Fibroblast of the conjunctiva (primary cell): ENCODE data around the gene KRT8.
"Not testable (repeated sequence)": the region's sequence is repeated elsewhere in the genome, so short reads cannot be mapped to it uniquely, and the experiment has no call there.

Source experiments
- DNase-seq: peaks from one replicate; pipeline ENCODE4 v3.0.0-alpha.2; 2010; ENCODE audit warnings: low read depth

Gene KRT8

DNA sequence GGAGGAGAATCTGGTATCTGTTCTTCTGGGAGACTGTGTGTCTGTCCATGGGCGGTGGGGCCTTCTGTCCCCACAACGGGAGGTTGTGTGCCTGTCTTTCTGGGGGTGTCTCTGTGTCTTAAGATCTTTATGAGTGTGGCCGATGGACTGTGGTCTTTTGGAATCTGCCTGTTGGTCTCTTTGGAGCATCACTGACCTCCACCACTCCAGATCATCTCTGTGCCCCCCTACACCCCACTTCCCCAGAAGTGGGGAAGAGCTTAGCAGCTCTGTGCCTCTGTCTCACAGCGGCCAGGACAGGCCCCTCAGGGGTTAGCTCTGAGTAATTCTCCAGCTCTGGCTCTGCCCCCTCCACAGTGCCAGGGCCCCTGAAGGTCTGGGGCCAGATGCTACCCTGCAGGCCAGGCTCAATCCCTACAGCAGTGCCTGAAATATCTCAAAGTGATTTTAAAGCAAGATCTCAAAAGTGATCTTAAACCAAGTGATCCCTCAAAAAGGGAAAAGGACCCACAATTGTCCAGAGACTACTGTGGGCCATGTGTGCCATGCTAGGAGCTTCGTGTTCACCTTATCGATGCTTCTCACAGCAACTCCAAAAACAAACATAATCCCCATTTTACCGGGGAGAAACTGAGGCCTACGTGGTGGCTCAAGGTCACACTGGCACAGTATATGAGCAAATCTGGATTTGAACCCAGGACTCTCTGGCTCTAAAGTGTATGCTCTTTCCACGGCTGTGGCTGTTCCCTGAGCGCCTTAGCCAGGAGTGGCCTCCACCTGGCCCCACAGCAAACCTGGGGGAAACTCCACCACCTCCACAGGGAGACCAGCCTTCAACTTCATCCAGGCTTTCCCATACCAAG, 30.1 kb downstream of the KRT8 start:
- no peak for DNase-seq

DNA sequence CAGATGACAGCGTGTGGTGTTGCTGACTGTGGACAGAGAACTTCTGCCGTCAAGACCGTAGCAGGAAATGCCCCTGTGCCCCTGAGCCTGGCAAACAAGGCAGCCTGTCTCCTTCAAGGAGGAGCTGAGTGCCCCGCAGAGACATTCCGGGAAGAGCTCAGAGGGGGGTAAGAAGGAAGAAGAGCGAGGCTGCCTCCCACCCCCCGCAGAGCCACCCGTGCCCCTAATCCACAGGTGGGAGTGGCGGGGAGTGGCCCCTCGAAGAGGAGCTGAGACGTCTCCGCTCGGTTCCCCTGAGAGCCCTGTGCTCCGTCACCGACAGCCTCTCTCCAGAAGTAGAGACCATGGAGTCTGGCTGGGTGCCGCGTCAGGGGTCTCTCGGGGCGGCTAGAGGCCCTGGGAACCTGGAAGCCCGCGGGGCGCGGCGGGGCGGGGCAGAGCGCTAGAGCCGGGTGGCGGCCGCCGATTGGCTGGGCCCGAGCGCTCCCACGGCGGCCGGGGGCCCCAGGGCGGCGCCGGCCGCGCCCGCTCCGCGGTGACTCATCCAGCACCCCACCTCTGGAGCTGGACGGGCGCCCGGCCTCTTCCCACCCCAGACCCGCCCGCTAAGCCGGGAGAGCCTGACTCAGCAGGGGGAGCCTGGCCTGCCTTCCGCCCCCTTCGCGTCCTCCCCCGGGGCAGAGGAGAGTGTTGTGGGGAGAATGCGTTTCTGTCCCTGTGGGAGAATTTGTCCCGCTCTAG, 30.9 kb downstream of the KRT8 start:
- DNase-seq = peak; percentile 89

DNA sequence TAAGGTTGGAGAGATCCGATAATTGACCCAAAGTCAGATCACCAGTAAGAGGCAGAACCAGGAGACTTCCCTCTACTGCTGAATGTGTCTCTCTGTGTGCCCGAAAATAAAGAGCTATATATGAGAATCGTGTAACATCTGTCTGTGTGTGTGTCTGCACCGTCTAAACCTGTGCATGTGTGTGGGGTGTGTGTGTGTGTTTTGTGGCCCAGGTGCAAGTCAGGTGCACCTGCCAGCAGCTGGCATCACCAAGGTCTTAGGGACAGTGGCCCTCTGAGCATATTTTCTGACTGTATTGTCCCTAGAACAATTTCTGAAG, 31.4 kb downstream of the KRT8 start:
- DNase-seq = no peak

DNA sequence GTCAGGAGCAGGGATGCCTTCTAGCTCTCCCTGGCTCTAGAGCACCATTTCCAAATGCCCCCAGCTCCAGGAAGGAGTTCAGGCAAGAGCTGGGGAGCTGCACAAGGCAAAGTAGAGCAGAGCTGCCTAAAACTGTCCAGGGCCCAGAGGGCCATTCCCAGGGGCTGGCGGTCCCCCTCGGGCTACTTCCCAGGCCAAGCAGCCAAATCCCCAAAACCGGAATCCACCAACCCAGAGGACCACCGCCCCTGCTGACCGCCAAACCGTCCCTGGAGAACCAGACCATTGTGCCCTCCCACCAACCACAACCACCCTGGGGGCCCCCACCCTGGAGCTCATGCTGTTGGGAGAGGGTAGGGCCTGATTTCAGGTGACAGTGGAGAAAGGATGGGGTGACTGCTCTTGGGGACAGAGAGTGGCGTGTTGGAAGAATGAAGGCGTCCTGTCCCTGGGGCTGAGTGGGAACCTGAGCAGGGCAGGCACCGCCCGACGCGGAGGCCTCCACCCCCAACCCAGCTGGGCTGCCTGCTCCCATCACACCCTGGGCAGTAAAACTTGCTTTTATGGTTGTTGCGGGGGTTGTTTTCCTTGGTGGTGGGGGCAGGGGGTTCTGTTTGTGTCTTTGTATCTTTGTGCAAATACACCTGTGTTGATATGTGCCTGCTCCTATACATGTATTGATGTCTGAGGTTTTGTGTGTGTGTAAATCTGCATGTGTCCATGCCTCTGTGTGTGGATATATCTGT, 32.1 kb downstream of the KRT8 start:
- DNase-seq = no peak

DNA sequence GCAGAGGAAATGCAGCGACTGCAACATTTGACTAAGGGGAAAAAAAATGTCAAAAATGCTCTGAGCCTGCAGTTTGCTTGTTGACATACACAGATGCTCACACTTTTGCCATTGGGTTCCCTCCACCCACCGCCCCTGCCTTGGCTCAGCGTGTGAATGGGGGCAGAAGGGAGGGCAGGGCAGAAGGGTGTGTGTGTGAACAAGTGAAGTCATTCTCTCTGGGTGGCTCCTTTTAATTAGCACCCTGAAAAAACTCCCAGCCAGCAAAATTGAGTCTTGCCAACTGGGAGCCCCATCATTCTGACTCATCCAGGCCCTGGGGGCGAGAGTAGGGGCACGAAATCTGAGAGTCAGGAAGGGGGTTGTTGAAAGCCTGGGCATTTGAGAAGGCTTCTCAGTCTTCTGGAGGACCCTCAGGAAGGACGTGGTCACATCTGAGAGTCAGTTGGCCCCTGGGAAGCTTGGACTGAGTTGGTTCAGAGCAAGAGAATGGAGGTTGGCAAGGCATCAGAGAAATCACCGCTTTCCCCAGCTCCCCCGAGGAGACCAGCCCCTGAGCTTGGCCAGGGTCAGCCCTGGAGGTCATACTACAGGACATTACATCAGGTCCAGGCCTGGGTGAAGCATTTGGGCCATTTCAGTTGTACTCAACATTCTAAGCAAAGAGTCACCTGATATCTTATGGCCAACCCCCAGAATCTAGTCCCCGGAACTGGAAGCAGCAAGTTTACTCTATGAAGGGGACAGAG, 33.4 kb downstream of the KRT8 start:
- peak; percentile 78 for DNase-seq

DNA sequence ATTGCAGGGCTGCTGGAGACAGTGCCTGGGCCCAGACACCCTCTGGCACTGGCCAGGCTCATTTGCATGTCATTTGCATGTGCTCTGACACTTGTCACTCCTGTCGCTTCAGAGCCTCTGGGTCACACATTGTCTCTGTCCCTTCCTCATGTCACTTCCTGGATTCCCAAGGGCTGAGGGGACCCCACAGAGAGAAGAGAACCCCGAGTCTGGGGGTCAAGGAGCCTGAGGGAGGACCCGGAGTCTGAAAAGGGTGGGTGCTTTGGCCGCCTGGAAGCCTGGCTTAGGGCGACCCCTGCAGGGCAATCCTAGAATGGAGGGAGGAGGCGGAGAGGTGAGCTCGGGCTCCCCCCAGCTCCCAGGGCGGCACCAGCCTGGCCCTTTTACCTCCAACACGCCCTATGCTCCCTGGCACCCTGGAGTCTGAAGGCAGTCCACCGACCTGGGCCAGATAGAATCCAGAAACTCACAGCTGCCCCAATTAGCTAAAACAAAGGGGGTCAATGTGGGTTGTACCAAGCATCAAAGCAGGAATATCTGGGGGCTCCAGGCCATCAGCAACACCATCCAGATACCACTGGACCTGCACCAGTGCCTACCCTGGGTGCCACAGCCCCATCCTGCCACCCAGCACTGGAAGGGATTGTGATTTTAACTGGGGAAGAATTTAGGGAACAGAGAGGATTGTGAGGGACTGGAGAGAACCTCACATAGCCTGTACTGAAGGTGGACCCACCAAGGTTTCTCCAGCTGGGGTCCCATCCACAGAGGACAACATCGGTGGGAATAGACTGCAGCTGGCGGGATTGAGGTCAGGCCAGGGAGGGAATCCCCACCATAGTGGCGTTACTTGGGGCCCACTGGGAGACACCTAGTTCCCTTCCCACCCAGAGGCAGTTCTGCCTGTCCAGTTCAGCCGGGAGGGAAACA, 34.2 kb downstream of the KRT8 start:
- DNase-seq = no peak

DNA sequence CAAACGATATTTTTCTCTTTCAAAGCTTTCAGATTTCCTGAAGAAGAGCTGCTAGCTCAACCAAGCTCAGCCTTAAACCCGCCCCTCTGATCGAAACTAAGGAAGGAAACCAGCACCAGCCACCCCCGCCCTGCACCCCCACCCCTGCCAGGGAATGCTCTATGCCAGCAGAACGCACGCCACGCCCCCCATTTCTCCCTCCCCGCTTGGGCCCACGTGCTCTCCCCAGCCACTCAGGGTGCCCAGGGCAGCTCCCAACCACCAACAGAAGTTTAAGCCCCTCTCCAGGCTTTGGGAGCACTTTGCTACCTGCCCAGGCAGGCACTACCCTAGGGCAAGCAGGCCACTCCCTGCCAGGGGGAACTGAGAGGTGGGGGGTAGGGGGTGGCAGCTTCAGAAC, 37.2 kb downstream of the KRT8 start:
- no peak for DNase-seq

DNA sequence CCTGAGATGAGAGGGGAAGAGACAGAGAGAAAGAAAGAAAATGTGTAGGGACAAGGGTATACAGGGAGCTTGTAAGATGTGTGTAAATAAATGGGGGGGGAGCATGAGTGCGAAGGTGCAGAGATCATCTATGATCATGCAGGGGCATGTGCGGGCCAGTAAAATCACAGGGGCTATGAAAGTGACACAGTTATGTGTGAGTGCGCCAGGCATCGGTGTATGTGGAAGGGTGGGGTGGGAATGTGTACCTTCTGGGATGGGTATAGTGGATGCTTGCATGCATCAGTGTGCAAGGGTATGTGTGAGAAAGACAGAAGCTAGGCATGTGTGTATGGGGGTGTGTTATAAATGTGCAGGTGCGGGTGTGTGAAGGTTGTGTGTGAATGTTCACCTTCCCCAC, 37.7 kb downstream of the KRT8 start:
- DNase-seq = no peak

DNA sequence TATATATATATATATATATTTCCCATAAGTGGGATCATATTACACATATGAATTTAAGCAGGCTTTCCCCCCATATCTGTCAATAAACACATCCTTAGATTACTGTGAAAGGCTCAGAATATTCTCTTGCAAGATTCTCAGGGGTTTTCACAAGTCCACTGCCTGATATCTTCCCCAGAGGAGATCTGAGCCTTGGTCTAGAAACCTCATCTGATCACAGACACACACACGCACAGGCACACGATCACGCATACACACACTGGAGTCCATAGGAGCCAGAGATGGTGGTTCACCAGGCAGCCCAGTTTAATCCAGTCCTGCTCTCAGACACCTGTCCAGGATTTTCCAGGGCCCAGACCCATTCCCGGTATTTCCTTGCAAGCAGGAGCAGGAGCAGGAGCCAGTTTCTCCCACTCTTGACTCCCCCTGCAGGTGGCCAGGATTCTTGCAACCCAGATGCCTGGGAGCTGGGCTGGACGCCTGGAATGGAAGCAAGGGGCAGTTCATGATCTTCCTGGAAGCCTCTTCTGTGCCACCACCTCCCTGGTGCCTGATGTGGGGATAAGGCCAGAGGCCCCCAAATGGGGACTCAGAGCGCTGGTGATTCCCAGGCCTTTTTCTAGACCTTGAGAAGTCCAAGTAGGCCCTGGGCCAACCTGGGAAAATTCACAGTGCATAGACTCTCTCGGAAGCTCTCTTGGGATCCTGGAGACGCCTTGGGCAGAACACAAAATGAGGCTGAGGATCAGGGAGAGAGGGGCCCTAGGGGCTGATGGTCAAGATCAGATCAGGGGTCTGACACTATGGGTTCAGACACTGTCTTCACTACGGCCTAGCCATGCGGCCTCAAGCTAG, 39.6 kb downstream of the KRT8 start:
- DNase-seq = no peak

DNA sequence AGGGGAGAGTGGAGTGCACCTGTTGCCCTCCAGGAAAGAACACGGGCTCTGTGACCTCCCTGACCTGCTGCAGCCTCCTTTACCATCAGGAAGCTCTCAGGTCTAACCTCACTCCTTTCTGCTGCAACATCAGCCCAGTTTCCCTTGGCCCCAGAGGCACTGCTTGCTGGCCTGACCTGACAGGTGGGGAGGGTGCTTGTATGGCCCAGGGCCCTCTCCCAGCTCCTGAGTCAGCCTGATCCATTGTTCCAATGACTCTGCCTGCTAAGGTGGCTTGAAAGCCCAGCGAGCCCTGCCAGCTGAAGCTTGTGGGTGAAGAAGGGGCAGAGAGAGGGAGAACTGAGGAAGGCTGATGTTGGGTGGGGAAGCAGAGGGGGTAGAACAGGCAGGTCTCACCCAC, 42.9 kb downstream of the KRT8 start:
- no peak for DNase-seq

DNA sequence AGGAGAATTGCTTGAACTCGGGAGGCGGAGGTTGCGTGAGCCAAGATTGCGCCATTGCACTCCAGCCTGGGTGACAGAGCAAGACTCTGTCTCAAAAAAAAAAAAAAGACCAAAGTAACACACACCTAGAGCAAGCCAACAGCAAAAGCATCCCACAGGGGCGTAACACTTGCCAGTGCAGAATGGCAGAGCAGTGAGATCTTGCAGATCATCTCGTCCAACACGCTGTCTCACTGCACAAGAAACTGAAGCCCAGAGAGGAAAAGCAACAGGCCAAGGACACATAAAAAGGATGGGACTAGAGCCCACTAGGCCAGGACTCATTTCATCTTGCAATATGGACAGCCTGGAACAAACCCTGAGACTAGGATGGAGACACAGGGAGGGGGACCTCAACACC, 43.4 kb downstream of the KRT8 start:
- no peak for DNase-seq

DNA sequence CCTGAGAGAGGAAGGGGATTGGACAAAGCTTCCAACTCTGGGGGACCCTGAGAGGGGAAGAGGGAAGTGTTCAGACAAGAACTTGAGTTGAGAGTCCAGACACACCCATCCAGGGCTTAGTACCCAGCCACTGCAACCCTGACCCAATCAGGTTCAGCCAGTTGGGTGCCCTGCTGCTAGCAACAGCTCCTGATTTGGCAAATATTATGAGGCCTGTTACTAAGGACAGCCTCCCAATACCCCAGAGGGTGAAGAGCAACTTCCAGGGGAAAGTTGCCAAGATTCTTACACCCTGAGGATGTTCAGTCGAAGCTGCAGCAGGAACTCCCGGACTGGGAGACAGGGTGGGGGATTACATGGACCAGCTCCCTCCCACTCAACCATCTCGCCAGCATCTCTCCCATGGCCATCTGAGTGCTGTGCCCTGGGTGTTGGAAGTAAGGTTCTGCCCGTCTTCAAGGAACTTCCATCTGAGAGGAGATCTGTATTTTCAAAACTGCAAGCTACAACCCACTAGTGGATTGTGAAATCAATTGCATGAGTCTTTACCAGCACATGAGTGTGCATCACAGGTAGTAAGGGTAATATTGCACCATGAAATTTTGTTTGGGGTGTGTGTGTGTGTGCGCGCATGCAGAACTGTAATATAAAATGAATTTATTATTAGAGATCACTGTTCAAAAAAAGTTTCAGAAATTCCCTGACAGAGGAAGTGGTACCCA, 44.6 kb downstream of the KRT8 start:
- DNase-seq = peak; percentile 45

DNA sequence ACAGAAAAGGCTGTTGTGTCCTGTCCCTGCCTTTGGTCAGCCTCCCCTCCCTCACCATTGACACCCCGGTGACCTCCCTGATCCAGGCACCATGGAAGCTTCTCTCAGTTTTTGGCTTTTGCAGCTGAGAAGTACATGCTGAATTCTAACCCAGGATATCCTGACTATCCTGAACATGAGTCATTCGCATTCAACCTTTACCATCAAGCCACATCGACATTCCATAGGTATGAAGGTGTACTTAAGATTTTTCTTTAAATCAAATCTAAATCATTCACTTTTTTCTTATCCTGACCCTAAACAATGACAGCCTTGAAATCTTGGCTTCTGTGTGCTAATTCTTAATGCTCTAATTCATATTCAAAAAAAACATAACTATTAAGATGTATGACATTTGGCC, 47.4 kb downstream of the KRT8 start:
- no peak for DNase-seq

DNA sequence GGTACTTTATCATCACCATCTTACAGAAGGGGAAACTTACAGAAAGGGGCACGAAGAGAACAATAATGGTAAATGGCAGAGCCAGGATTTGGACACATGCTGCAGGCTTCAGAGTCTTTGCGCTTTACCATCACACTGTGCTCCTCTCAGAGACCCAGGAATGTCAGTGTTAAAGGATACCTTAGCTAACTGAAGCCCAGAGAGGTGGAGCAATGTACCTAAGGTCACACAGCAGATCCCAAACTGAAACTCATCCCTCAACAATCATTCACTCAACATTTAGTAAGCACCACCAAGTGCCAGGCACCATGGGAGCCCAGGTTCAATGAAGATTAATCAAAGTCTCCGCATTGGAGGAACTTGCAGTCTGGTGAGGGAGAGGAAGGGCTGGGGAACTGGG, 48.1 kb downstream of the KRT8 start:
- no peak for DNase-seq

DNA sequence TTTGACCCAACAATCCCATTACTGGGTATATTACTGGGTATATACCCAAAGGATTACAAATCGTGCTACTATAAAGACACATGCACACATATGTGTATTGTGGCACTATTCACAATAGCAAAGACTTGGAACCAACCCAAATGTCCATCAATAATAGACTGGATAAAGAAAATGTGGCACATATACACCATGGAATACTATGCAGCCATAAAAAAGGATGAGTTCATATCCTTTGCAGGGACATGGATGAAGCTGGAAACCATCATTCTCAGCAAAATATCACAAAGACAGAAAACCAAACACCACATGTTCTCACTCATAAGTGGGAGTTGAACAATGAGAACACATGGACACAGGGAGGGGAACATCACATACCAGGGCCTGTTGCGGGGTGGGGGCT, 48.8 kb downstream of the KRT8 start:
- not testable (repeated sequence) for DNase-seq

DNA sequence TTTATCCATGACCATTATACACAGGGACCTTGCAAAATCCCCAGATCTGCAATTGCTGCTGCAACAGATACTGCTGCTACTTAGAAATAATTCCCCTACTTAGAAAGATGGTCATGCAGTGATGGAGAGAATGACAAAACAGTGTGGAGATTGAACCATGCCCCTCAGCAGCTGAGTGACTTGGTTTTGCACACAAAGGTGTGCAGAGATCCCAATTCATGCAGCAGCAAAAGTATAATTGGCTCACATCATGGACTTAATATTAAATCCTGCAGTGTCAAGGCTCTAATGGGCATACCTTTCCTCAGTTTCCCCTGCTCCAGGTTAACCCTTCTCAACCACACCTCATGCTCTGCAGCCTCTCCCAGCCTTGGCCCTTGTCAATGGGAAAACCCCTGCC, 53.1 kb downstream of the KRT8 start:
- no peak for DNase-seq

DNA sequence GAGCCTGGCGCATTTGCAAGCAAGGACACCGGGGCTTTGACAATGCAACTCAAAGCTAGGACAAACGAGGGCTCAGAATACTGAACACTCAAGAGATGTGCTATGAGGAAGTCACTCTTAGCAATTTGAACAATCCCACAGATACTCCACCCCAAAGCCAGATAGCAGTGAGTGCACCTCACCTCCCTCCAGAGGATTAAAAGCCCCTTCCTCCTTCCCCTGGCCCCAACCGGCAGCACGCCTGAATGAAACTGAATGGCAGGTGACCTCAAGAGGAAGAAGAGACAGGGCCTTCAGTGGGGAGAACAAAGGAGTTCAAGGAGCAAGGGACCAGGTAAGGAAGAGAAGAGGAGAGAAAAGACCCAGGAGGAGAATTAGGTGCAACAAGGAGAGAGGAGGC, 54.2 kb downstream of the KRT8 start:
- no peak for DNase-seq

DNA sequence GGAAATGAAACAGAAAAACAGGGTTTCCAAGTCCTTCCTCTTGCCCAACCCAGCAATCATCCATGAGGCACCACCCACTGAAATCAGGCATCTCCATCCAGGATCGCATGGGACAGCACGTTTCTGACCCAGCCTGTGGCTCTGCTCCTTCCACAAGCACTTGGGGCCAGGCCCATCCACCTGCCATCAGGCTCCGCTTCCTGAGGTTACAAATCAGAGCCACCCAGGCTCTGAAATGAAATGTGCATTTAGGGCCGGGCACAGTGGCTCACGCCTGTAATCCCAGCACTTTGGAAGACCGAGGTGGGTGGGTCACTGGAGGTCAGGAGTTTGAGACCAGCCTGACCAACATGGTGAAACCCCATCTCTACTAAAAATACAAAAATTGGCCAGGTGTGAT, 55.4 kb downstream of the KRT8 start:
- no peak for DNase-seq

DNA sequence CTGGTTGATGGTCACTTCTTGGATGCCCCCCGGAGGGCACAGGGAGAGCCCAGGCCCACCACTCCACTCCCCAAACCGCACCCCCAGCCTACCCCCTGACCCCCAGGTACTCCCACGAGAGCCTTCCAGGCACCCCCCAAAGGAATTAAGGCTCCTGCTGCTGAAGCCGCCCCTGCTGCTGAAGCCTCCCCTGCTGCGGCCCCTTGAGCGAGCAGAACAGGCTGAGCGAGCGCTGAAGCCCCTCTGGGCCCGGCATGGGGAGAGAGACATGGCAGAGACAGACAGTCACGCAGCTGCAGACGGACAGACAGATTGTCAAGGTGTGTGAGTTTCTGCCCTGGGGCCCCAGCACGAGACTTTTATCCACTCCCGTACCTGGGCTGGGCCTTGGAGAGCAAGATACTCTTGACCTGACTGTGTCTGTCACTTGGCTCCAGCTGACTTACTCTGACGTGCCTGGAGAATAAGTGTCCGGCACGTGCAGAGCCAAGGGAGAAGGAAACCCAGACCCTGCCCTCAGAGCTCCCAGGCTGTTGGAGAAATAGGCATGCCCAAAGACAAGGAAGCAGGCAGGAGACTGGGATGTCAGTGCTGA, 56.1 kb downstream of the KRT8 start, which contains the start of gene KRT78:
KRT78 (minus strand) TSS at position 334 of the 595 bp plus-strand sequence; CDS start at position 270, 64 bp downstream.
- DNase-seq = no peak
